Nephron (organoid): Measurements from ENCODE around the gene ABR.

Source experiments
- H3K27ac Mint-ChIP-seq, 3 experiments: 2 replicates each; pipeline ENCODE4 v1.8.0; 2020; ENCODE audit warnings: mixed read lengths in 3 of 3, mild to moderate bottlenecking in 2 of 3, moderate library complexity in 1 of 3
- H3K27me3 Mint-ChIP-seq: 2 replicates; pipeline ENCODE4 v1.8.0; 2021; ENCODE audit warnings: low read depth, mild to moderate bottlenecking, moderate library complexity, mixed read lengths
- H3K36me3 Mint-ChIP-seq: 2 replicates; pipeline ENCODE4 v1.8.0; 2020; ENCODE audit warnings: low read depth, mixed read lengths
- H3K4me1 Mint-ChIP-seq: 2 replicates; pipeline ENCODE4 v1.8.0; 2020; ENCODE audit warnings: mixed read lengths
- H3K4me3 Mint-ChIP-seq, 3 experiments: 2 replicates each; pipeline ENCODE4 v1.8.0; 2020; ENCODE audit warnings: mild to moderate bottlenecking in 3 of 3, mixed read lengths in 3 of 3, moderate library complexity in 2 of 3
- H3K9me3 Mint-ChIP-seq: 2 replicates; pipeline ENCODE4 v1.8.0; 2020; ENCODE audit warnings: mixed read lengths
- CTCF ChIP-seq, 3 experiments: fragments of 200-600 bp; sonication (generic); IDR thresholded peaks; one replicate each; pipeline ENCODE4 v1.5.0; 2021; ENCODE audit warnings: antibody characterized with exemption in 3 of 3; ENCODE audit not compliant: unreplicated experiment in 3 of 3

The ABR gene

DNA sequence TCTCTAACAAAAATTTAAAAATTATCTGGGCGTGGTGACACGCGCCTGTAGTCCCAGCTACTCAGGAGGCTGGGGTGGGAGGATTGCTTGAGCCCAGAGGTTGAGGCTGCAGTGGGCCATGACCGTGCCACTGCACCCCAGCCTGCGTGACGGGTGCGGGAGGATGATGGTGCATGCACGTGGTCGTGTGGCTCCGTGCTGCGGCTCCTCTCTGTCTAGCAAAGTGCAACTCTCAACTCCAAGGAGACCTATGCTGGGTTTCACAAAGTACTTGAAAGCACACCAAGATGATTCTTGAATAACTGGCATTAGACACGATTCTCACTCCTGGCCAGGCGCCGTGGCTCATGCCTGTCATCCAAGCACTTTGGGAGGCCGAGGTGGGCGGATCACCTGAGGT lies 226.0 kb downstream of the ABR start:
- H3K9me3 Mint-ChIP-seq: no peaks in the 10 kb centered on the region
- TF ChIP-seq CTCF (IDR thresholded peaks at IDR 0.05; ENCODE audit: unreplicated experiment in 3 of 3): no peak
- no peak overlapping the region for H3K4me3 Mint-ChIP-seq
- peaks cover 42% of the 10 kb centered on the region for H3K4me1 Mint-ChIP-seq
- H3K27ac Mint-ChIP-seq: peak overlapping the region in 2 of 3 experiments; percentile 84 to 91
- peaks cover 18% of the 10 kb centered on the region for H3K36me3 Mint-ChIP-seq
- peaks cover 3% of the 10 kb centered on the region for H3K27me3 Mint-ChIP-seq
